Breast epithelium (tissue), 3 donors: ENCODE measurements around the gene ERGIC2.
"Not testable (repeated sequence)": the region's sequence is repeated elsewhere in the genome, so short reads cannot be mapped to it uniquely, and the experiment has no call there.

ENCODE experiments used
- CTCF ChIP-seq, 3 donors: fragments of 450-650 bp; IDR thresholded peaks; one replicate each; pipeline ENCODE4 v1.5.1; 2016 to 2017; ENCODE audit warnings: antibody characterized with exemption in 3 of 3, mild to moderate bottlenecking in 3 of 3, moderate library complexity in 3 of 3
- POLR2AphosphoS5 ChIP-seq, 3 donors: sonication (generic); formaldehyde crosslinking; IDR thresholded peaks; one replicate each; pipeline ENCODE4 v1.6.1; 2017; ENCODE audit warnings: antibody characterized with exemption in 3 of 3

- TF ChIP-seq POLR2AphosphoS5, CTCF (IDR thresholded peaks at IDR 0.05): not testable (repeated sequence)
Observed at GRCh38 chr12:29385194-29385593, 4.2 kb upstream of the ERGIC2 start.
